Measurements from ENCODE around the gene EPG5.

DNA sequence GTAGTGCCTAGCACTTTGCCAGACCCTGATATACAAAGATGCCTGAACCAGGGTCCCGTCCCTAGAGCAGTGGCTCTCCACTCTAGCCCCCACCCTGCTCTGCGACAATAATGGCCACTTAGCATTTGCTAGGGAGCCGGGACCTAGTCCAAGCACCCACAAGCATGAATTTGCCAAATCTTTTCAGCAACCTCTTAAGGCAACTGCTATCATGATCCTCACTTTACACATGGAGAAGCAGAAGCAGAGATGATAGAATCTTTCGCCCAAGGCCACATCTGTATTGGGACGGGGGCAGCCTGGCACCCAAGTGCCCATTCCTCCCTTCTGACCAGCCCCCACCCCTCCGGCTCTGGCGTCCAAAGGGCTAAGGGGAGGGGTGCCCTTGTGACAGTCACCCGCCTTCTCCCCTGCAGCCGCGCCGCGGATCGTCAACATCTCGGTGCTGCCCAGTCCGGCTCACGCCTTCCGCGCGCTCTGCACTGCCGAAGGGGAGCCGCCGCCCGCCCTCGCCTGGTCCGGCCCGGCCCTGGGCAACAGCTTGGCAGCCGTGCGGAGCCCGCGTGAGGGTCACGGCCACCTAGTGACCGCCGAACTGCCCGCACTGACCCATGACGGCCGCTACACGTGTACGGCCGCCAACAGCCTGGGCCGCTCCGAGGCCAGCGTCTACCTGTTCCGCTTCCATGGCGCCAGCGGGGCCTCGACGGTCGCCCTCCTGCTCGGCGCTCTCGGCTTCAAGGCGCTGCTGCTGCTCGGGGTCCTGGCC is 128.6 kb downstream of the EPG5 start:
- TF ChIP-seq POLR2AphosphoS5 (IDR thresholded peaks at IDR 0.05; ENCODE audit: insufficient read depth, low read depth, low read length) = no peak
- TF ChIP-seq POLR2A (IDR thresholded peaks at IDR 0.05; ENCODE audit: low read depth, low read length) = no peak
- TF ChIP-seq, protein P1, sequence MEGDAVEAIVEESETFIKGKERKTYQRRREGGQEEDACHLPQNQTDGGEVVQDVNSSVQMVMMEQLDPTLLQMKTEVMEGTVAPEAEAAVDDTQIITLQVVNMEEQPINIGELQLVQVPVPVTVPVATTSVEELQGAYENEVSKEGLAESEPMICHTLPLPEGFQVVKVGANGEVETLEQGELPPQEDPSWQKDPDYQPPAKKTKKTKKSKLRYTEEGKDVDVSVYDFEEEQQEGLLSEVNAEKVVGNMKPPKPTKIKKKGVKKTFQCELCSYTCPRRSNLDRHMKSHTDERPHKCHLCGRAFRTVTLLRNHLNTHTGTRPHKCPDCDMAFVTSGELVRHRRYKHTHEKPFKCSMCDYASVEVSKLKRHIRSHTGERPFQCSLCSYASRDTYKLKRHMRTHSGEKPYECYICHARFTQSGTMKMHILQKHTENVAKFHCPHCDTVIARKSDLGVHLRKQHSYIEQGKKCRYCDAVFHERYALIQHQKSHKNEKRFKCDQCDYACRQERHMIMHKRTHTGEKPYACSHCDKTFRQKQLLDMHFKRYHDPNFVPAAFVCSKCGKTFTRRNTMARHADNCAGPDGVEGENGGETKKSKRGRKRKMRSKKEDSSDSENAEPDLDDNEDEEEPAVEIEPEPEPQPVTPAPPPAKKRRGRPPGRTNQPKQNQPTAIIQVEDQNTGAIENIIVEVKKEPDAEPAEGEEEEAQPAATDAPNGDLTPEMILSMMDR (IDR thresholded peaks at IDR 0.05; ENCODE audit: extremely low read depth in 1 of 2, insufficient read depth in 1 of 2, low read depth in 1 of 2, low read length in 2 of 2) = no peak
- no peak for TF ChIP-seq JUN (IDR thresholded peaks at IDR 0.05; ENCODE audit: borderline replicate concordance, insufficient read depth, insufficient read length, low read depth)
- TF ChIP-seq, protein P2, sequence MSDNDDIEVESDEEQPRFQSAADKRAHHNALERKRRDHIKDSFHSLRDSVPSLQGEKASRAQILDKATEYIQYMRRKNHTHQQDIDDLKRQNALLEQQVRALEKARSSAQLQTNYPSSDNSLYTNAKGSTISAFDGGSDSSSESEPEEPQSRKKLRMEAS (IDR thresholded peaks at IDR 0.05; ENCODE audit: insufficient read depth, insufficient read length) = no peak
